Hepatic stellate cell (primary cell): ENCODE data around the gene KCNQ1.

Experiments used
- DNase-seq: peaks from one replicate; pipeline ENCODE4 v3.0.0; 2011; ENCODE audit warnings: low spot score

Gene KCNQ1

GRCh38 chr11:2511421-2512369 is 66.9 kb downstream of the KCNQ1 start:
- DNase-seq, result peak; percentile 4

DNA sequence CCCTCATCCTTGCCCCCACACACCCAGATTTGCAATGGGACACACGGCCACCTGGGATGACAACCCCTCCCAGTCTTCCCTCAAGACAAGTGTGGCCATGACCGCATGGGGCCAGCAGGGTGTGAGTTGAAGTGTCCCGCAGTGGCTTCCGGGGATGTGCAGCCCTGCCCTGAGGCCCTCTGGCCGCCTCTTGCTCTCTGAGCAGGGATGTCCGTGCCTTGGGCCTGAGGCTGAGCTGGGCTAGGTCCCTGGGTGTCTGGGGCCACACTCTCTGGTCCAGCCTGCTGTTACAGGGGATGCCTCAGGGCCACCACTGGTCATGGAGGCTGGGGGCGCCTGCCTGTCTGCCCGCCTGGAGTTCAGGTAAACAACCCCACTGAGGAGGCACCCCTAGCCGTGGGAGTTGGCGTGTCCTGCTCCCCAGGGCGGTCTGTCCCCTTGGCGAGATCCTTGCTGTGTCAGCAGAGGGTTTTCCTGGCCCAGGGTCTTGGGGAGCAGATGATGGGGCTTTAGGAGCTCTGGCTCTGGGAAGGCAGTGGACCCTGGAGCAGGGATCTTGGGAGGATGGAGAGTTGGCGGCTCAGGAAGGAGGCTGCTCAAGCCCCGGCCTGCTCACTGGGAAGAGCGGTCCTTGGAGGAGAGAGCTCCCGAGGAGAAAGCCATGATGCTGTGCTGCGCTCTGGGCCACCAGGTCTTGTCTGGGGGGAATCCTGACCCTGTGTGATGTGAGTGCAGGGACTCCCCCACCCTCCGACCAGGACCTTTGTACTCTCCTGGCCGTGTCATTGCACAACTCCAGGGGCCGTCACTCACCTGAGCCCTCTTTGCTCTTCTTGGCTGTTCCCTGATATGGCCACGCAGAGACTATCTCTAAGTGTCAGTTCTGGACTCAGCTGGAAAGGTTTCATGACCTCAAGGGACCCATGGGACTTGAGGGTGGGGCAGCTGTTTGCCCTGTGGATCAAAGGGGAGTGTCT is 67.9 kb downstream of the KCNQ1 start:
- no peak for DNase-seq

- DNase-seq, result no peak
Measured at GRCh38 chr11:2513441-2513840, 68.6 kb downstream of the KCNQ1 start.

GRCh38 chr11:2515401-2516275 is 70.8 kb downstream of the KCNQ1 start:
- DNase-seq, result no peak

GRCh38 chr11:2516276-2517015 is 71.6 kb downstream of the KCNQ1 start:
- DNase-seq, result no peak

DNA sequence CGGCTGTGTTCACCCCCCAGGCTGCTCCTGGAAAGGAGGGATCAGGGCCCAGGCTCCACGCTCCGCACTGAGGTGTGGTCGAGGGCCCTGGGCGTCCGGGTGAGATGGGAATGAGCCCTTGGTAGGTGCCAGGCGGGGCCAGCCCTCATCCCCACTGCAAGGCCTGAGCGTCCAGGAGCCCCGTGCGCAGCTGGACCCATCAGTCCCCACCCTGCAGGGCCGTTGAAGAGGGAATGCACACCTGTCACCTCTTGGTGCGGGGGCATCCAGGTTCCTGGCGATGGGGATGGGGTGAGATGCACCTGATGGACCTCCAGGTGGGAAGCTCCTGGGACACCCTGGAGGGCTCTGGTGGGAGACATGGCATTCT is 72.2 kb downstream of the KCNQ1 start:
- no peak for DNase-seq

DNA sequence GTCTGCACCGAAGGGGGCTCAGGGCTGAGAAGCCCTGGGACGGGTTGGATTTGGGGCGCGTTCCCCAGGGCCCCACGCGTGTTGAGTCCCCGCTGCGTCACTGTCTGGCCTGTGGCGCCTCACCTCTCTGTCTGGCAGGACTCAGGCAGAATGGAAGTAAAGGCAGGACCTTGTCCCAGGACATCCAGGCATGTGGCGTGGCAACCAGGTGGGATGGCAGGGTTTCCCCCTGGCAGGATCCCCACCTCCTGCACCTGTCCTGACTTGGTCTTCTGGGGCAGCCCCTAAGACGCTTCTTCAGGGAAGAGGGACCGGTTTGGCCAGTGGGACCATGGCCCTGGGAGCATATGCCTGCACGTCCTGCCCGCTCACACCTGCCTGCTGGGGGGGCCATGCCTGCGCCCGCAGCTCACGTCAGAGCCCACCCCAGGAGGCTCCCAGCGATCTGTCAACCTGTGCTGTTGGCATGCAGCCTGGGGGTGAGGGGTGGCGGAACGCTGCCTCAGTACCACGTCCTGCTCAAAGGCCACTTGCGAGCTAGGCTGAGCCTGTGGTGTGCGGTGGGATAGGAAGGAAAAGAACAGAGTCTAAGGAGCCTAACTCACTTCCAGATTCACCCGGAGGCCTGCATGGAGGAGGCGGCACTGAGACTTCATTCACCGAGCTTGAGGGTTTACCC is 72.7 kb downstream of the KCNQ1 start:
- DNase-seq, result no peak

GRCh38 chr11:2518111-2518982 is 73.5 kb downstream of the KCNQ1 start:
- DNase-seq, result no peak

- no peak for DNase-seq
Measured at GRCh38 chr11:2518983-2519340, 74.2 kb downstream of the KCNQ1 start.

- DNase-seq, result no peak
Measured at GRCh38 chr11:2519517-2519861, 74.7 kb downstream of the KCNQ1 start.

GRCh38 chr11:2519862-2520735 is 75.3 kb downstream of the KCNQ1 start:
- no peak for DNase-seq

GRCh38 chr11:2520736-2521035 is 75.9 kb downstream of the KCNQ1 start:
- DNase-seq, result no peak

DNA sequence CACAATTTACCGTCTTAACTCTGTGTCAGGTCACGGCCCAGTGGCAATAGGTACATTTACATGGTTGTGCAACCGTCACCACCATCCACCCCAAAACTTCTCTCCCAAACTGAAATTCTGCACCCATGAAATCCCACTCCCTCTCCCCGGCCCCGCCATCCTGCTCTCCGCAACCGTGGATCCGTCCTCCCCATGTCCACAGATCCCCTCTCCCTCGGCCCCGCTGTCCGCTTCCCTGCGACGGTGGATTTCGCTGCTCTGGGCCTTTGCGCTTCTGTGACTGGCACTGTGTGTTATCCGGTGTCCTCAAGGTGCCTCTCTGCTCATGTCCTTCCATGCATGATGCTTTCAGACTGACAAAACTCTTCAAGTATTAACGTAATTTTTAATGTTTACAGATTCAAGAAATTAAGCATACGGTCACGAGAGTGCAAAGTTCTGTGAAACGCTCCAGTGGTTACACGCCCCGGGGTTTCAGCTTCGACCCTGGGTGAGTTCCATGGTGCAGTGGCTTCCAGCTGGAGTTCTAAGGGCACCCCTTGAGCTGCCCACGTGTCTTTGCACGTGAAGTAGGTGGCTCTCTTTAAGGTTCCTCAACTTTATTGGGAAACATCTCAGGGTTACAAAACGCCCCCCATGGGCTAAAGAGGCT is 76.4 kb downstream of the KCNQ1 start:
- no peak for DNase-seq

DNA sequence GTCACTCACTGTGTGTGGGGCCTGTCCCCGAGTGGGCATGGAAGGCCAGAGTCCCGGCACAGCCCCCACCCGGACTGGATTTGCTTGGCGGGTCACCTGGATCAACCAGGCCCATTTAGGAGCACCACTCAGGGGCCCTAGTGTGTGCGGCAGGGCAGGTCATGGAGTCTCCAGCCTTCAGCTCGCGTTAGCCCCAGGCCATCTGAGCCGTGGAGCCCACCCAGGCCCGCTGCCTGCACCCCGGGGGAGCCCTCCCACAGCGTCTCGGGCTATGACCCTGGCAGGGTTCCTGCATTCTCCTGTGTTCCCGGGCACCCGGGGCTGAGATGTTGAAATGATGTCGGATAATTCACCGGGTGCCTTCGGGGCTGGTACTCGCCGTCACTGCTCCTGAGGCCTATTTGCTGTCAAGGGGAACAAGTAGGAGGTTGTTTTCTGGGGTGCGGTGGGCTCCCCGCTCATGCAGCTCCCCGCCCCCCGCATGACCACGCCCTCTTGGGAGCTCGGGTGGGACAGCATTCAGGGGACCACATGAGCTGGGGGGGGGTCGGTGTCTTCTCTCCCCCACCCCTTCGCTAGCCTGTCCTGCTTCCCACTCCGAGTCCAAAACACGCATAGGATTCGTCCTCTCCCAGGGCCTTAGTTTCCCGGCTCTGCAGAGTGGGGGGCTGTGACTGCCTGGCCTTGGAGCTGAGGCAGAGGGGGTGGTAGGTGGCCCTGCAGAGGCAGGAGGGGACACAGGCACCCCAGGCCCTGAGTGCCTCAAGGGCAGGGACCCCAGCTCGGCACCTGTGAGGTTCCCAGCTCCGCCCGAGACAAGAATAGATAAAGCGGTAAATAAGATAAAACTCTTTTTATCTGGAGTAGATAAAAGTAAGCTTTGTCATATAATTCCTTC is 77.2 kb downstream of the KCNQ1 start:
- no peak for DNase-seq

GRCh38 chr11:2522631-2523255 is 77.9 kb downstream of the KCNQ1 start:
- no peak for DNase-seq

GRCh38 chr11:2523821-2524391 is 79.1 kb downstream of the KCNQ1 start:
- DNase-seq, result no peak
